ENCODE results near the gene RPIA. TPM values are rescaled to one million over a fixed set of nuclear protein-coding genes. Genes with fewer than 3 reads are reported as not detected.

The RPIA gene
- total and polyA plus RNA-seq, 2 donors (not counting 1 experiment from before 2014, with no cell fraction given) = 6.4 to 9.4 TPM

DNA sequence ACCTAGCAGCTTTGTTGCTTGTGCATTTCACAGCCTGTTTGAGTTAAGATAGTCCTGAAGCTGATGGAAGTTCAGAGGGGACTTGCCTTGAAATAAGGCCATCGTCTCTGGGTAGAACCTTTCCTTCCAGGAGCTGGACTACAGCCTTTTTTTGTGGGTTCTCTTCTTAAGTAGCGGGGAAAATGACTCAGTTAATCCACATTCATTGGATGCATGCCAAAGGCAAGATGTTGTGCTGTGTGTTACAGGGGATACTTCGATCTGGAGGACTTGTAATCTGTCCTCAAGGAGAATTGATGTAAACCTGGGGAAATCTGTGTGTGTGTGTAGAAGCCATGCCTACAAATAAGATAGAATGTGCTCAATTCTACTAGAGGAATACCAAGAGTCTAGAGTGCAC, 46.8 kb downstream of the RPIA start:
- no peak overlapping the region for H3K4me2 ChIP-seq (ENCODE audit: extremely low read depth, insufficient read depth, low read length)
- no peaks in the 10 kb centered on the region for H4K20me1 ChIP-seq (ENCODE audit: control insufficient read depth, extremely low read depth, insufficient read depth, low read length)
- no peaks in the 10 kb centered on the region for H3K36me3 ChIP-seq (ENCODE audit: control insufficient read depth, insufficient read depth, low read length)
- TF ChIP-seq, protein P1, sequence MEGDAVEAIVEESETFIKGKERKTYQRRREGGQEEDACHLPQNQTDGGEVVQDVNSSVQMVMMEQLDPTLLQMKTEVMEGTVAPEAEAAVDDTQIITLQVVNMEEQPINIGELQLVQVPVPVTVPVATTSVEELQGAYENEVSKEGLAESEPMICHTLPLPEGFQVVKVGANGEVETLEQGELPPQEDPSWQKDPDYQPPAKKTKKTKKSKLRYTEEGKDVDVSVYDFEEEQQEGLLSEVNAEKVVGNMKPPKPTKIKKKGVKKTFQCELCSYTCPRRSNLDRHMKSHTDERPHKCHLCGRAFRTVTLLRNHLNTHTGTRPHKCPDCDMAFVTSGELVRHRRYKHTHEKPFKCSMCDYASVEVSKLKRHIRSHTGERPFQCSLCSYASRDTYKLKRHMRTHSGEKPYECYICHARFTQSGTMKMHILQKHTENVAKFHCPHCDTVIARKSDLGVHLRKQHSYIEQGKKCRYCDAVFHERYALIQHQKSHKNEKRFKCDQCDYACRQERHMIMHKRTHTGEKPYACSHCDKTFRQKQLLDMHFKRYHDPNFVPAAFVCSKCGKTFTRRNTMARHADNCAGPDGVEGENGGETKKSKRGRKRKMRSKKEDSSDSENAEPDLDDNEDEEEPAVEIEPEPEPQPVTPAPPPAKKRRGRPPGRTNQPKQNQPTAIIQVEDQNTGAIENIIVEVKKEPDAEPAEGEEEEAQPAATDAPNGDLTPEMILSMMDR (conservative IDR thresholded peaks at IDR 0.05 in 1 of 2, IDR thresholded peaks at IDR 0.05 in 1 of 2; ENCODE audit: low read depth in 1 of 2, low read length in 2 of 2) = no peak
- TF ChIP-seq EZH2 (IDR thresholded peaks at IDR 0.05; ENCODE audit: low read length, missing control alignments) = no peak
- no peak overlapping the region for H3K9ac ChIP-seq (ENCODE audit: insufficient read depth, low read length)
- H3K4me1 ChIP-seq (ENCODE audit: control insufficient read depth, extremely low read depth, insufficient read depth, low read length) = no peaks in the 10 kb centered on the region
- no peaks in the 10 kb centered on the region for H3K27me3 ChIP-seq (ENCODE audit: control insufficient read depth, insufficient read depth, low read length)
- no peak overlapping the region for H2AFZ ChIP-seq (ENCODE audit: low read length)
- H3K9me3 ChIP-seq (ENCODE audit: control insufficient read depth, insufficient read depth, low read depth, low read length) = no peaks in the 10 kb centered on the region
- no peak overlapping the region for H3K27ac ChIP-seq (ENCODE audit: insufficient read depth, low read length)
- peak; percentile 13 to 82 for DNase-seq (ENCODE audit: low read depth in 2 of 2)
- H3K79me2 ChIP-seq (ENCODE audit: control insufficient read depth, insufficient read depth, low read length) = no peaks in the 10 kb centered on the region
- H3K4me3 ChIP-seq (replicated peaks in 1 of 4; ENCODE audit: control extremely low read depth in 1 of 4, insufficient read depth in 1 of 4, low read depth in 3 of 4, low read length in 4 of 4) = no peak overlapping the region

DNA sequence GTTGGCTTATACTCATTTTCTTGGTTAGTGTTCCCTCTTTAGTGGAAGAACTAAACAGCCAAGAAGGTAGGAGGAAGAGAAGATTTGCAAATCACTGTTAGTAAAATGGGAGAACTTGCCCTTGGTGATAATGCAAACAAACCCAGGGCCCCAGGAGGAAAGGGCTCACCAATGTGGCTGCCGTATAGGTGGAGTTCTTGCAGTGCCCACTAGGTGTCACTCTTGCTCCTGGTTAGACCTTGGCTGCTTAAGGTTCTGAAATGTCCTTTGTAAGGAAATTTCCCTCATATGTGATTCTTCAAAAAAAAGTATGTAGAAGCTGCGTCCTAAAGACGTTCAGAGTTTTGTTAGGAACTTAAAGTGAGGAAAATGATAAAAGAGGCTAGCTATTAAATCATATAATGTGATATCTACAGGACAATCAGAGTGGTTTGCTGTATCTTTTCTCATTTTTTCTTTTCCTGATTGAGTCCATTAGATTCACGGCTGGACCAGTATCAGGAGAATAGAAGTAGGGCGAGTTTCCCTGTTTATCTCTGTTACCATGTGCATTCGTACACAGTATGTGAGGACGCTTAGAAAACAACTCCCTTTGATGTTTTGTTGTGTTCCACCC, 48.6 kb downstream of the RPIA start:
- Histone ChIP-seq H3K4me3 (replicated peaks in 1 of 4; ENCODE audit: control extremely low read depth in 1 of 4, insufficient read depth in 1 of 4, low read depth in 3 of 4, low read length in 4 of 4) (no peak overlapping the region), H4K20me1 (ENCODE audit: control insufficient read depth, extremely low read depth, insufficient read depth, low read length) (no peaks in the 10 kb centered on the region), H3K9me3 (ENCODE audit: control insufficient read depth, insufficient read depth, low read depth, low read length) (no peaks in the 10 kb centered on the region), H3K36me3 (ENCODE audit: control insufficient read depth, insufficient read depth, low read length) (no peaks in the 10 kb centered on the region), H3K79me2 (ENCODE audit: control insufficient read depth, insufficient read depth, low read length) (no peaks in the 10 kb centered on the region), H3K9ac (ENCODE audit: insufficient read depth, low read length) (no peak overlapping the region), H3K4me1 (ENCODE audit: control insufficient read depth, extremely low read depth, insufficient read depth, low read length) (no peaks in the 10 kb centered on the region), H3K27me3 (ENCODE audit: control insufficient read depth, insufficient read depth, low read length) (no peaks in the 10 kb centered on the region), H3K27ac (ENCODE audit: insufficient read depth, low read length) (no peak overlapping the region), H2AFZ (ENCODE audit: low read length) (no peak overlapping the region), H3K4me2 (ENCODE audit: extremely low read depth, insufficient read depth, low read length) (no peak overlapping the region)
- no peak for TF ChIP-seq EZH2 (IDR thresholded peaks at IDR 0.05; ENCODE audit: low read length, missing control alignments)
- TF ChIP-seq, protein P1 (conservative IDR thresholded peaks at IDR 0.05 in 1 of 2, IDR thresholded peaks at IDR 0.05 in 1 of 2; ENCODE audit: low read depth in 1 of 2, low read length in 2 of 2) = peak; percentile 88 to 98
- peak; percentile 42 to 76 for DNase-seq (ENCODE audit: low read depth in 2 of 2)

DNA sequence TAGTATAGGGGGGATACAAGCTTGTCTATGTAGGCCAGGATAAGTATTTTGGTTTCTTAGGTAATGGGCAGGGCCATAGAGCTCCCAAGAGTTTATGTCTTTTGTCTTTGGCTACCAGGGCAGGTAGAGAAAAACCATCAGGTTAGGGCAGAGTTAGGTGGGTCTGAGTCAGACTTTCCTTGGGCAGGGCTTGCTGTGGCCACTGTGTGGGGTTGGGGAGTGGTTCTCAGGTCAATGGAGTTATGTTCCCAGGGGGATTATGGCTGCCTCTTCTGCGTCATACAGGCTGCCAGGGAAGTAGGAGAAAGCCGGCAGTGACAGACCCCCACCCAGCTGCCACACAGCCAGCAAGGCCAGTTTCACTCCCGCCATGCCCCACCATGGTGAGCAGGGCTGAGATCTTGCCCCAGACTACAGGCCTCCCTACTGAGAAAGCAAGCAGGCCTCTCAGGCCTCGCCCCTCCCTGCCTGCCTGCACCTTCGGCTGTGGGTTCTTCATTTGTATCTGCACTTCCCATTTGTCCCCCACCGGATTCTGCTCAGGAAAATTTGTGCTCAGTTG, 55.5 kb downstream of the RPIA start:
- Histone ChIP-seq H3K4me3 (replicated peaks in 1 of 4; ENCODE audit: control extremely low read depth in 1 of 4, insufficient read depth in 1 of 4, low read depth in 3 of 4, low read length in 4 of 4) (no peak overlapping the region), H3K79me2 (ENCODE audit: control insufficient read depth, insufficient read depth, low read length) (no peaks in the 10 kb centered on the region), H2AFZ (ENCODE audit: low read length) (no peak overlapping the region), H3K4me2 (ENCODE audit: extremely low read depth, insufficient read depth, low read length) (no peak overlapping the region), H4K20me1 (ENCODE audit: control insufficient read depth, extremely low read depth, insufficient read depth, low read length) (no peaks in the 10 kb centered on the region), H3K4me1 (ENCODE audit: control insufficient read depth, extremely low read depth, insufficient read depth, low read length) (no peaks in the 10 kb centered on the region), H3K36me3 (ENCODE audit: control insufficient read depth, insufficient read depth, low read length) (no peaks in the 10 kb centered on the region), H3K27ac (ENCODE audit: insufficient read depth, low read length) (no peak overlapping the region), H3K9me3 (ENCODE audit: control insufficient read depth, insufficient read depth, low read depth, low read length) (no peaks in the 10 kb centered on the region), H3K27me3 (ENCODE audit: control insufficient read depth, insufficient read depth, low read length) (no peaks in the 10 kb centered on the region), H3K9ac (ENCODE audit: insufficient read depth, low read length) (no peak overlapping the region)
- TF ChIP-seq, protein P1 (conservative IDR thresholded peaks at IDR 0.05 in 1 of 2, IDR thresholded peaks at IDR 0.05 in 1 of 2; ENCODE audit: low read depth in 1 of 2, low read length in 2 of 2) = no peak
- no peak for TF ChIP-seq EZH2 (IDR thresholded peaks at IDR 0.05; ENCODE audit: low read length, missing control alignments)
- no peak for DNase-seq (ENCODE audit: low read depth in 2 of 2)
